ENCODE measurements around the gene SCYGR8. TPM values are rescaled to one million over a fixed set of nuclear protein-coding genes. Genes with fewer than 3 reads are reported as not detected.
"Not testable (repeated sequence)": the region's sequence is repeated elsewhere in the genome, so short reads cannot be mapped to it uniquely, and the experiment has no call there.

SCYGR8 gene
- total RNA-seq, 4 donors from 2014 or later, result 2.3 to 9.8 (median 6.3) TPM; not detected in 1

- Histone ChIP-seq H3K4me1 (peaks cover 9% of the 10 kb centered on the region), H3K9me3 (no peaks in the 10 kb centered on the region), H3K36me3 (no peaks in the 10 kb centered on the region), H3K27ac (no peak overlapping the region), H3K27me3 (no peaks in the 10 kb centered on the region), H3K4me3 (no peak overlapping the region)
- TF ChIP-seq EP300 (IDR thresholded peaks at IDR 0.05) (no peak), POLR2A (IDR thresholded peaks at IDR 0.05) (no peak), CTCF (IDR thresholded peaks at IDR 0.05) (no peak), POLR2AphosphoS5 (IDR thresholded peaks at IDR 0.05) (no peak)
- 94% methylated on average over 4 of the region's 4 CpGs for WGBS
- DNase-seq (ENCODE audit: low spot score in 2 of 2), result no peak
Observed at GRCh38 chr2:227719641-227720040, 26.1 kb upstream of the SCYGR8 start.

- WGBS, result 89% methylated on average over 4 of the region's 4 CpGs
Observed at GRCh38 chr2:227720680-227721079, 25.0 kb upstream of the SCYGR8 start.

GRCh38 chr2:227722821-227723220 lies 22.9 kb upstream of the SCYGR8 start:
- H3K36me3 ChIP-seq; H3K27ac ChIP-seq; H3K9me3 ChIP-seq; H3K4me1 ChIP-seq; H3K4me3 ChIP-seq; DNase-seq (ENCODE audit: low spot score in 2 of 2); H3K27me3 ChIP-seq: not testable (repeated sequence)
- WGBS, result 91% methylated on average over 7 of the region's 7 CpGs

More at GRCh38 chr2:227720680-227721079, 25.0 kb upstream of the SCYGR8 start:
- no peaks in the 10 kb centered on the region for H3K9me3 ChIP-seq
- H3K4me1 ChIP-seq, result peaks cover 9% of the 10 kb centered on the region
- TF ChIP-seq POLR2A (IDR thresholded peaks at IDR 0.05) (no peak), CTCF (IDR thresholded peaks at IDR 0.05) (no peak), POLR2AphosphoS5 (IDR thresholded peaks at IDR 0.05) (no peak), EP300 (IDR thresholded peaks at IDR 0.05) (no peak)
- H3K36me3 ChIP-seq, result no peaks in the 10 kb centered on the region
- no peak for DNase-seq (ENCODE audit: low spot score in 2 of 2)
- no peak overlapping the region for H3K27ac ChIP-seq
- no peak overlapping the region for H3K4me3 ChIP-seq
- no peaks in the 10 kb centered on the region for H3K27me3 ChIP-seq

GRCh38 chr2:227724394-227725039 lies 21.2 kb upstream of the SCYGR8 start, which contains the start of gene SCYGR6:
Gene SCYGR6 (minus strand): TSS chr2:227724757. CDS start chr2:227724757, 0 bp downstream.
- no peak within 1 kb of the TSS for H3K27ac ChIP-seq
- H3K9me3 ChIP-seq, result no peaks in the 10 kb centered on the region
- 59% methylated on average over 10 of the region's 15 CpGs for WGBS
- no peaks in the 10 kb centered on the region for H3K27me3 ChIP-seq
- DNase-seq (ENCODE audit: low spot score in 2 of 2), result no peak
- H3K4me3 ChIP-seq, result no peak within 1 kb of the TSS
- no peaks in the 10 kb centered on the region for H3K36me3 ChIP-seq
- TF ChIP-seq CTCF (IDR thresholded peaks at IDR 0.05) (no peak), EP300 (IDR thresholded peaks at IDR 0.05) (no peak), POLR2AphosphoS5 (IDR thresholded peaks at IDR 0.05) (no peak), POLR2A (IDR thresholded peaks at IDR 0.05) (no peak)
- no peaks in the 10 kb centered on the region for H3K4me1 ChIP-seq

GRCh38 chr2:227728035-227728434 lies 17.7 kb upstream of the SCYGR8 start, which contains the start of gene SCYGR7:
Gene SCYGR7 (plus strand): TSS chr2:227728335. CDS start chr2:227728335, 0 bp downstream.
- no peaks in the 10 kb centered on the region for H3K4me1 ChIP-seq
- H3K9me3 ChIP-seq, result no peaks in the 10 kb centered on the region
- 99% methylated on average over 5 of the region's 5 CpGs for WGBS
- no peaks in the 10 kb centered on the region for H3K36me3 ChIP-seq
- no peak within 1 kb of the TSS for H3K27ac ChIP-seq
- H3K4me3 ChIP-seq, result no peak within 1 kb of the TSS
- no peak for TF ChIP-seq EP300 (IDR thresholded peaks at IDR 0.05)
- no peaks in the 10 kb centered on the region for H3K27me3 ChIP-seq
- no peak for DNase-seq (ENCODE audit: low spot score in 2 of 2)

GRCh38 chr2:227739351-227739750 lies 6.3 kb upstream of the SCYGR8 start:
- no peak for DNase-seq (ENCODE audit: low spot score in 2 of 2)
- no peak for TF ChIP-seq EP300 (IDR thresholded peaks at IDR 0.05)
- TF ChIP-seq POLR2A (IDR thresholded peaks at IDR 0.05), result no peak
- no peak for TF ChIP-seq POLR2AphosphoS5 (IDR thresholded peaks at IDR 0.05)
- no peak for TF ChIP-seq CTCF (IDR thresholded peaks at IDR 0.05)
- WGBS, result 77% methylated on average over 14 of the region's 14 CpGs

GRCh38 chr2:227740705-227741104 lies 5.0 kb upstream of the SCYGR8 start:
- H3K36me3 ChIP-seq; H3K4me1 ChIP-seq; H3K9me3 ChIP-seq; DNase-seq (ENCODE audit: low spot score in 2 of 2); H3K27me3 ChIP-seq; H3K4me3 ChIP-seq; H3K27ac ChIP-seq: not testable (repeated sequence)
- 76% methylated on average over 7 of the region's 7 CpGs for whole genome bisulfite sequencing

More at GRCh38 chr2:227739351-227739750, 6.3 kb upstream of the SCYGR8 start:
- Histone ChIP-seq H3K9me3 (no peaks in the 10 kb centered on the region), H3K36me3 (no peaks in the 10 kb centered on the region), H3K27me3 (no peaks in the 10 kb centered on the region), H3K27ac (no peak overlapping the region), H3K4me3 (no peak overlapping the region), H3K4me1 (no peaks in the 10 kb centered on the region)

All from suprapubic skin (tissue), 4 donors.